ENCODE data around the gene TGFBR3.

DNA sequence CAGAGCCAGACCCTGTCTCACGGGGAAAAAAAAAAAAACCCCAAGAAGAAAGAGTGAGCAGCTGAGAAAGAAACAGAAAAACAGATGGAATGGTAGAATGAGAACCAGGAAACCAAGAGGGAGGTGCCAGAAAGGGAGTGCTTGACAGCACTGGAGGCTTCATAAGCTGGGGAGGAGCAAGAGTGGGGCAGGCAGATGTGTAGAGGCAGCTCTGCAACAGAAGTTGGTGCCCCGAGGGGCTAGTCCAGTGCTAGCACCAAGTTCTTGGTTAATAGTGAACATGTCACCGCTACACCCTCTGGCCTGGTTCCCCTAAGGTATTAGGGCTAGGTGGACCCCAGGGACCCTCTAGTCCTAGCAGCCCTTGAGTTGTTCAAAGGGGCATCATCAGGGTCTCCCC lies 98.0 kb downstream of the TGFBR3 start:
- TF ChIP-seq, protein P1, sequence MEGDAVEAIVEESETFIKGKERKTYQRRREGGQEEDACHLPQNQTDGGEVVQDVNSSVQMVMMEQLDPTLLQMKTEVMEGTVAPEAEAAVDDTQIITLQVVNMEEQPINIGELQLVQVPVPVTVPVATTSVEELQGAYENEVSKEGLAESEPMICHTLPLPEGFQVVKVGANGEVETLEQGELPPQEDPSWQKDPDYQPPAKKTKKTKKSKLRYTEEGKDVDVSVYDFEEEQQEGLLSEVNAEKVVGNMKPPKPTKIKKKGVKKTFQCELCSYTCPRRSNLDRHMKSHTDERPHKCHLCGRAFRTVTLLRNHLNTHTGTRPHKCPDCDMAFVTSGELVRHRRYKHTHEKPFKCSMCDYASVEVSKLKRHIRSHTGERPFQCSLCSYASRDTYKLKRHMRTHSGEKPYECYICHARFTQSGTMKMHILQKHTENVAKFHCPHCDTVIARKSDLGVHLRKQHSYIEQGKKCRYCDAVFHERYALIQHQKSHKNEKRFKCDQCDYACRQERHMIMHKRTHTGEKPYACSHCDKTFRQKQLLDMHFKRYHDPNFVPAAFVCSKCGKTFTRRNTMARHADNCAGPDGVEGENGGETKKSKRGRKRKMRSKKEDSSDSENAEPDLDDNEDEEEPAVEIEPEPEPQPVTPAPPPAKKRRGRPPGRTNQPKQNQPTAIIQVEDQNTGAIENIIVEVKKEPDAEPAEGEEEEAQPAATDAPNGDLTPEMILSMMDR (IDR thresholded peaks at IDR 0.05 in 4 of 5, conservative IDR thresholded peaks at IDR 0.05 in 1 of 5): no peak
- no peak for TF ChIP-seq POLR2A (IDR thresholded peaks at IDR 0.05)

All from gastrocnemius medialis (tissue), 4 donors.